ENCODE measurements around the gene FKBP9.
"Not testable (repeated sequence)": the region's sequence is repeated elsewhere in the genome, so short reads cannot be mapped to it uniquely, and the experiment has no call there.

The FKBP9 gene

GRCh38 chr7:32958046-32959025, 1.1 kb downstream of the FKBP9 start:
- peak; percentile 34 for DNase-seq

GRCh38 chr7:32963880-32964301, 6.7 kb downstream of the FKBP9 start:
- DNase-seq: peak; percentile 2

GRCh38 chr7:32964461-32965159, 7.4 kb downstream of the FKBP9 start:
- DNase-seq: not testable (repeated sequence)

GRCh38 chr7:32966489-32967267, 9.4 kb downstream of the FKBP9 start:
- DNase-seq: not testable (repeated sequence)

- DNase-seq: not testable (repeated sequence)
Observed at GRCh38 chr7:32967268-32967582, 10.0 kb downstream of the FKBP9 start.

- DNase-seq: not testable (repeated sequence)
Observed at GRCh38 chr7:32971967-32972366, 14.7 kb downstream of the FKBP9 start.

GRCh38 chr7:32977159-32977558, 19.9 kb downstream of the FKBP9 start:
- not testable (repeated sequence) for DNase-seq

GRCh38 chr7:32979246-32979645, 22.0 kb downstream of the FKBP9 start:
- not testable (repeated sequence) for DNase-seq

GRCh38 chr7:32979902-32980301, 22.7 kb downstream of the FKBP9 start:
- not testable (repeated sequence) for DNase-seq

- not testable (repeated sequence) for DNase-seq
Observed at GRCh38 chr7:32988148-32988547, 30.9 kb downstream of the FKBP9 start.

- DNase-seq: not testable (repeated sequence)
Observed at GRCh38 chr7:32991068-32991585, 33.9 kb downstream of the FKBP9 start.

- not testable (repeated sequence) for DNase-seq
Observed at GRCh38 chr7:32991975-32992700, 34.9 kb downstream of the FKBP9 start.

GRCh38 chr7:32992750-32993149, 35.5 kb downstream of the FKBP9 start:
- DNase-seq: not testable (repeated sequence)

GRCh38 chr7:32997956-32998355, 40.7 kb downstream of the FKBP9 start:
- DNase-seq: not testable (repeated sequence)

- peak; percentile 2 for DNase-seq
Observed at GRCh38 chr7:32998361-32999171, 41.3 kb downstream of the FKBP9 start.

- not testable (repeated sequence) for DNase-seq
Observed at GRCh38 chr7:32999380-32999779, 42.1 kb downstream of the FKBP9 start.

GRCh38 chr7:33003111-33003510, 45.9 kb downstream of the FKBP9 start:
- not testable (repeated sequence) for DNase-seq

- not testable (repeated sequence) for DNase-seq
Observed at GRCh38 chr7:33004104-33004616, 46.9 kb downstream of the FKBP9 start.

- DNase-seq: not testable (repeated sequence)
Observed at GRCh38 chr7:33005193-33005592, 48.0 kb downstream of the FKBP9 start.

- DNase-seq: not testable (repeated sequence)
Observed at GRCh38 chr7:33005690-33006089, 48.5 kb downstream of the FKBP9 start.

GRCh38 chr7:33009734-33010133, 52.5 kb downstream of the FKBP9 start:
- DNase-seq: no peak
